HepG2 (cell line): ENCODE measurements around the gene TTLL10. TPM values are rescaled to one million over a fixed set of nuclear protein-coding genes. Genes with fewer than 3 reads are reported as not detected.

Source experiments
- ARID5B ChIP-seq: IDR thresholded peaks from 2 replicates; pipeline ENCODE4 v1.4.0; 2020; ENCODE audit warnings: mild to moderate bottlenecking, missing genetic modification reagents
- CEBPG ChIP-seq: IDR thresholded peaks from 2 replicates; pipeline ENCODE4 v1.6.1; 2016
- FOXK1 ChIP-seq: sonication (generic); formaldehyde crosslinking; IDR thresholded peaks from 2 replicates; pipeline ENCODE4 v1.4.0; 2020; ENCODE audit warnings: low read depth, missing genetic modification reagents, borderline replicate concordance
- FOXO1 ChIP-seq: sonication (generic); formaldehyde crosslinking; IDR thresholded peaks from 2 replicates; pipeline ENCODE4 v1.4.0; 2020; ENCODE audit warnings: missing genetic modification reagents
- GFI1 ChIP-seq: sonication (generic); formaldehyde crosslinking; IDR thresholded peaks from 2 replicates; pipeline ENCODE4 v1.5.0; 2020; ENCODE audit warnings: missing genetic modification reagents, mild to moderate bottlenecking, borderline replicate concordance
- HOMEZ ChIP-seq: IDR thresholded peaks from 2 replicates; pipeline ENCODE4 v1.6.1; 2016; ENCODE audit warnings: low read depth
- MLX ChIP-seq: IDR thresholded peaks from 2 replicates; pipeline ENCODE4 v1.6.1; 2016
- NRL ChIP-seq: sonication (generic); formaldehyde crosslinking; IDR thresholded peaks from 2 replicates; pipeline ENCODE4 v1.5.0; 2020; ENCODE audit warnings: missing genetic modification reagents, mild to moderate bottlenecking, moderate library complexity, borderline replicate concordance
- PATZ1 ChIP-seq: sonication (generic); formaldehyde crosslinking; IDR thresholded peaks from 2 replicates; pipeline ENCODE4 v1.4.0; 2020; ENCODE audit warnings: missing genetic modification reagents
- SMC3 ChIP-seq: IDR thresholded peaks from 2 replicates; pipeline ENCODE4 v1.6.1; 2011; ENCODE audit warnings: low read length, improper control_type of control experiment
- YEATS4 ChIP-seq: sonication (generic); formaldehyde crosslinking; IDR thresholded peaks from 2 replicates; pipeline ENCODE4 v1.4.0; 2020; ENCODE audit warnings: missing genetic modification reagents, borderline replicate concordance
- ZBTB39 ChIP-seq: sonication (generic); formaldehyde crosslinking; IDR thresholded peaks from 2 replicates; pipeline ENCODE4 v1.5.0; 2020; ENCODE audit warnings: missing genetic modification reagents
- ZNF350 ChIP-seq: sonication (generic); formaldehyde crosslinking; IDR thresholded peaks from 2 replicates; pipeline ENCODE4 v1.4.0; 2020; ENCODE audit warnings: mild to moderate bottlenecking, low read depth, missing genetic modification reagents, borderline replicate concordance
- ZNF816 ChIP-seq: sonication (generic); formaldehyde crosslinking; IDR thresholded peaks from 2 replicates; pipeline ENCODE4 v1.8.0; 2022; ENCODE audit warnings: missing genetic modification reagents, mild to moderate bottlenecking, borderline replicate concordance
- polyA plus RNA-seq, 8 experiments: library from polyadenylated mRNA; depleted of rRNA in 3 of 8; stranded (reverse) in 7 of 8; unstranded in 1 of 8; fragments of >200 nt; fragmentation: Illumina TruSeq in 4 of 8; extraction: Trizol in 4 of 8; gene quantifications; 2 replicates each; pipeline versions ENCODE4 v1.2.1 to v1.2.3, GENCODE V29; 2011 to 2016; ENCODE audit warnings: low read depth in 4 of 8, missing spikeins in 1 of 8, mixed read lengths in 1 of 8; ENCODE audit not compliant: insufficient read depth in 1 of 8
- total RNA-seq, 5 experiments: library from RNA; depleted of rRNA; stranded (reverse); fragments of >200 nt; fragmentation: Illumina TruSeq; extraction: Trizol; gene quantifications; 2 replicates each; pipeline ENCODE4 v1.2.3, GENCODE V29; 2016; ENCODE audit warnings: low read depth in 1 of 5
- TF ChIP-seq, protein P1 (sequence below): IDR thresholded peaks from 2 replicates; pipeline ENCODE4 v1.6.1; 2016; ENCODE audit warnings: missing genetic modification reagents, missing compliant biosample characterization

The TTLL10 gene
- total and polyA plus RNA-seq, 2 of the 13 experiments (the other 11 are each of a cell fraction or from before 2014, with no cell fraction given): not detected

GRCh38 chr1:1237874-1238701 lies 64.4 kb downstream of the TTLL10 start (continued):
- no peak for TF ChIP-seq SMC3
- no peak for TF ChIP-seq ZNF816 (CRISPR knock-in tag)
- TF ChIP-seq MLX (CRISPR knock-in tag): peak; percentile 80; the same call in 1 of the 2 replicates
- peak; percentile 74 for TF ChIP-seq ARID5B (CRISPR knock-in tag)
- peak; percentile 77 for TF ChIP-seq CEBPG
- TF ChIP-seq GFI1 (CRISPR knock-in tag): peak; percentile 58; the same call in 1 of the 2 replicates
- TF ChIP-seq PATZ1: peak; percentile 85
- TF ChIP-seq FOXK1 (CRISPR knock-in tag): peak; percentile 25; the same call in 1 of the 2 replicates
- TF ChIP-seq NRL (CRISPR knock-in tag): peak; percentile 76; the same call in 1 of the 2 replicates
- TF ChIP-seq YEATS4 (CRISPR knock-in tag): peak; percentile 47
- peak; percentile 51 for TF ChIP-seq FOXO1 (CRISPR knock-in tag)
- TF ChIP-seq ZNF350: peak; percentile 77
- TF ChIP-seq ZBTB39 (CRISPR knock-in tag): peak; percentile 86; the same call in 1 of the 2 replicates
- no peak for TF ChIP-seq HOMEZ (CRISPR knock-in tag)
- TF ChIP-seq, protein P1, sequence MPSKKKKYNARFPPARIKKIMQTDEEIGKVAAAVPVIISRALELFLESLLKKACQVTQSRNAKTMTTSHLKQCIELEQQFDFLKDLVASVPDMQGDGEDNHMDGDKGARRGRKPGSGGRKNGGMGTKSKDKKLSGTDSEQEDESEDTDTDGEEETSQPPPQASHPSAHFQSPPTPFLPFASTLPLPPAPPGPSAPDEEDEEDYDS (CRISPR knock-in tag): peak; percentile 60; the same call in 1 of the 2 replicates
